ENCODE results near the gene RPL10.

DNA sequence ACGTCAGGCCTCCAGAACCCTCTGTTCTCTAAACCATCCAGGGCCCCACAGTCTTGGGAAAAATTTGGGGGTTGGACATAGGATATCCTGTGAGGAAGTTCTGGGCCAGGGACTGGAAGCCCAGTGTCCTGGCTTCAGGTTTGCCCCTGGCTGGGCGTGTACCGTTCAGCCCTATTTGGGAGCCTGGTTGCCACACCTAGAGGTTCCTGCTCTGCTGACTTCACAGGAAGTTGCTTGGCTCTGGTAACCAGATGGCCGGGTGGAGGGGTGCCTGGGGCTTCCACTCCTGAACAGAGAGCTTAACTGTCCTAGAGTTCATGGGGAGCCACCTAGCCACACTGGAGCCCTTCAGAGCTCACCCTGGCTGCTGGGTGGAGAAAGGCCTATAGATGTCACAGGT lies 14.3 kb downstream of the RPL10 start:
- no peak for TF ChIP-seq SAP30 (IDR thresholded peaks at IDR 0.05; ENCODE audit: insufficient read depth, insufficient replicate concordance, low read length)
- TF ChIP-seq, protein P1, sequence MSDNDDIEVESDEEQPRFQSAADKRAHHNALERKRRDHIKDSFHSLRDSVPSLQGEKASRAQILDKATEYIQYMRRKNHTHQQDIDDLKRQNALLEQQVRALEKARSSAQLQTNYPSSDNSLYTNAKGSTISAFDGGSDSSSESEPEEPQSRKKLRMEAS (IDR thresholded peaks at IDR 0.05) = no peak
- TF ChIP-seq EZH2 (IDR thresholded peaks at IDR 0.05; ENCODE audit: low read depth, low read length, severe bottlenecking) = no peak
- TF ChIP-seq, protein P2, sequence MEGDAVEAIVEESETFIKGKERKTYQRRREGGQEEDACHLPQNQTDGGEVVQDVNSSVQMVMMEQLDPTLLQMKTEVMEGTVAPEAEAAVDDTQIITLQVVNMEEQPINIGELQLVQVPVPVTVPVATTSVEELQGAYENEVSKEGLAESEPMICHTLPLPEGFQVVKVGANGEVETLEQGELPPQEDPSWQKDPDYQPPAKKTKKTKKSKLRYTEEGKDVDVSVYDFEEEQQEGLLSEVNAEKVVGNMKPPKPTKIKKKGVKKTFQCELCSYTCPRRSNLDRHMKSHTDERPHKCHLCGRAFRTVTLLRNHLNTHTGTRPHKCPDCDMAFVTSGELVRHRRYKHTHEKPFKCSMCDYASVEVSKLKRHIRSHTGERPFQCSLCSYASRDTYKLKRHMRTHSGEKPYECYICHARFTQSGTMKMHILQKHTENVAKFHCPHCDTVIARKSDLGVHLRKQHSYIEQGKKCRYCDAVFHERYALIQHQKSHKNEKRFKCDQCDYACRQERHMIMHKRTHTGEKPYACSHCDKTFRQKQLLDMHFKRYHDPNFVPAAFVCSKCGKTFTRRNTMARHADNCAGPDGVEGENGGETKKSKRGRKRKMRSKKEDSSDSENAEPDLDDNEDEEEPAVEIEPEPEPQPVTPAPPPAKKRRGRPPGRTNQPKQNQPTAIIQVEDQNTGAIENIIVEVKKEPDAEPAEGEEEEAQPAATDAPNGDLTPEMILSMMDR (IDR thresholded peaks at IDR 0.05; ENCODE audit: control extremely low read depth in 1 of 3, insufficient read depth in 1 of 3, low read depth in 1 of 3, low read length in 3 of 3) = no peak
- TF ChIP-seq TBP (IDR thresholded peaks at IDR 0.05; ENCODE audit: low read depth, low read length) = no peak
- TF ChIP-seq, protein P3, sequence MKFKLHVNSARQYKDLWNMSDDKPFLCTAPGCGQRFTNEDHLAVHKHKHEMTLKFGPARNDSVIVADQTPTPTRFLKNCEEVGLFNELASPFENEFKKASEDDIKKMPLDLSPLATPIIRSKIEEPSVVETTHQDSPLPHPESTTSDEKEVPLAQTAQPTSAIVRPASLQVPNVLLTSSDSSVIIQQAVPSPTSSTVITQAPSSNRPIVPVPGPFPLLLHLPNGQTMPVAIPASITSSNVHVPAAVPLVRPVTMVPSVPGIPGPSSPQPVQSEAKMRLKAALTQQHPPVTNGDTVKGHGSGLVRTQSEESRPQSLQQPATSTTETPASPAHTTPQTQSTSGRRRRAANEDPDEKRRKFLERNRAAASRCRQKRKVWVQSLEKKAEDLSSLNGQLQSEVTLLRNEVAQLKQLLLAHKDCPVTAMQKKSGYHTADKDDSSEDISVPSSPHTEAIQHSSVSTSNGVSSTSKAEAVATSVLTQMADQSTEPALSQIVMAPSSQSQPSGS (IDR thresholded peaks at IDR 0.05; ENCODE audit: low read length) = no peak
- TF ChIP-seq YY1 (IDR thresholded peaks at IDR 0.05; ENCODE audit: low read depth, low read length) = no peak
- no peak for TF ChIP-seq SIRT6 (IDR thresholded peaks at IDR 0.05; ENCODE audit: low read length)
- TF ChIP-seq POLR2A (IDR thresholded peaks at IDR 0.05; ENCODE audit: control extremely low read depth in 1 of 2, low read depth in 2 of 2, low read length in 2 of 2) = no peak
- TF ChIP-seq KDM1A (IDR thresholded peaks at IDR 0.05; ENCODE audit: borderline replicate concordance, low read length) = no peak
- TF ChIP-seq GTF2F1 (IDR thresholded peaks at IDR 0.05; ENCODE audit: borderline replicate concordance, low read depth, low read length) = no peak
- no peak for TF ChIP-seq RAD21 (IDR thresholded peaks at IDR 0.05 in 1 of 2, conservative IDR thresholded peaks at IDR 0.05 in 1 of 2; ENCODE audit: low read depth in 2 of 2, low read length in 2 of 2)
- no peak for TF ChIP-seq EP300 (IDR thresholded peaks at IDR 0.05; ENCODE audit: borderline replicate concordance in 1 of 2, low read depth in 2 of 2, low read length in 2 of 2)
- no peak for TF ChIP-seq RNF2 (IDR thresholded peaks at IDR 0.05; ENCODE audit: borderline replicate concordance, low read depth, low read length, missing control alignments, poor library complexity, severe bottlenecking)
